Ectodermal cell (in vitro differentiated cells): Measurements from ENCODE around the gene NUMBL. TPM values are rescaled to one million over a fixed set of nuclear protein-coding genes. Genes with fewer than 3 reads are reported as not detected.
"Not testable (repeated sequence)": the region's sequence is repeated elsewhere in the genome, so short reads cannot be mapped to it uniquely, and the experiment has no call there.

ENCODE experiments used
- H3K27ac ChIP-seq: 2 replicates; pipeline ENCODE4 v1.7.0; 2013; ENCODE audit warnings: mild to moderate bottlenecking, low read depth, low read length; ENCODE audit not compliant: insufficient read depth, poor library complexity, severe bottlenecking
- H3K27me3 ChIP-seq: 2 replicates; pipeline ENCODE4 v1.7.0; 2013; ENCODE audit warnings: mild to moderate bottlenecking, low read length; ENCODE audit not compliant: insufficient read depth, control insufficient read depth, poor library complexity, severe bottlenecking
- H3K36me3 ChIP-seq: one replicate; pipeline ENCODE4 v1.7.0; 2013; ENCODE audit warnings: low read length; ENCODE audit not compliant: control insufficient read depth, insufficient read depth
- H3K4me1 ChIP-seq: one replicate; pipeline ENCODE4 v1.7.0; 2013; ENCODE audit warnings: low read length; ENCODE audit not compliant: control insufficient read depth, insufficient read depth
- H3K4me3 ChIP-seq: 2 replicates; pipeline ENCODE4 v1.7.0; 2013; ENCODE audit warnings: low read depth, low read length, control low read depth; ENCODE audit not compliant: insufficient read depth
- H3K9me3 ChIP-seq: 2 replicates; pipeline ENCODE4 v1.7.0; 2013; ENCODE audit warnings: mild to moderate bottlenecking, low read length, moderate library complexity; ENCODE audit not compliant: control insufficient read depth
- WGBS, 2 experiments: methylation state at CpG; one replicate each; pipeline ENCODE4 v1.1.7; 2013; ENCODE audit warnings: missing lambda C conversion rate in 2 of 2; 5-methylcytosine and 5-hydroxymethylcytosine counted together
- polyA plus RNA-seq, 4 experiments: library from polyadenylated mRNA; stranded (reverse); fragments of 50-300 nt; gene quantifications; one replicate each; pipeline ENCODE4 v1.2.3, GENCODE V29; 2013

The NUMBL gene
- 23.0 TPM for polyA plus RNA-seq (2013, experiment 1 of 4)
- polyA plus RNA-seq (2013, experiment 2 of 4) = 21.2 TPM
- 20.0 TPM for polyA plus RNA-seq (2013, experiment 3 of 4)
- 22.8 TPM for polyA plus RNA-seq (2013, experiment 4 of 4)

DNA sequence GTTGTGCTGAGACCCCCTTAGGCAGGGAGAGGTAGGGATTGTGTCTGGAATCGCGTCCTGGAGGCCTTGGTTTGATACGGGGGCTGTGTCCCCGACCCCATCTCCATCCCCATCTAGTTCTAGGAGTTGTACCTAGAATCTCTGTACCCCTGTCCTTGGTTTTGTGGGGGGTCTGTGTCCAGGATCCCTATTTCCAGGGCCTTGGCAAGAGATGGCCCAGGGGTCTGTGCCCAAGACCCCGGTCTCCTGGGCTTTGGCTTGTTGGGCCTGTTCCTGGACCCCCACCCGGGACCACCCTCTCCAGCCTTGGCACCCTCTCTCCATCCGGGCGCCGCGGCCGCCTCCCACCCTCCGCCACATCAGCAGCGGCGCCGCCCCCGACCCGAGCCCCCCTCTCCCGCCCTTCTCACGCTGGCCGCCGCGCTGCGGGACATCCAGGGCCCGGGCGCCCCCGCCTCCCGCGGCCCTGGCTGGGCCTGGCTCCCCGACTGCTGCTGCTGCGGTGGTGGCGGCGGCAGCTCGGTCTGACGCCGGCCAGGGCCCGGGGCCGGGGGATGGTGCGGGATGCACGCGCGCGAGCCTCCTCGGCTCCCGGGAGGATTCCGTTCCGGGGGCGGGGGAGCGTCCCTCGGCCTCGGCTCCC, at the start of gene NUMBL:
NUMBL (minus strand) TSS at position 602 of the 643 bp plus-strand sequence; CDS start at position 434, 168 bp downstream.
- Histone ChIP-seq H3K36me3 (peaks cover 12% of the 10 kb centered on the region), H3K27ac (peak within 1 kb of the TSS; percentile 86), H3K4me3 (peak within 1 kb of the TSS; percentile 55), H3K27me3 (no peaks in the 10 kb centered on the region), H3K4me1 (peaks cover 8% of the 10 kb centered on the region), H3K9me3 (no peaks in the 10 kb centered on the region)
- WGBS, 2 experiments = 0% methylated on average over 50 of the region's 50 CpGs

DNA sequence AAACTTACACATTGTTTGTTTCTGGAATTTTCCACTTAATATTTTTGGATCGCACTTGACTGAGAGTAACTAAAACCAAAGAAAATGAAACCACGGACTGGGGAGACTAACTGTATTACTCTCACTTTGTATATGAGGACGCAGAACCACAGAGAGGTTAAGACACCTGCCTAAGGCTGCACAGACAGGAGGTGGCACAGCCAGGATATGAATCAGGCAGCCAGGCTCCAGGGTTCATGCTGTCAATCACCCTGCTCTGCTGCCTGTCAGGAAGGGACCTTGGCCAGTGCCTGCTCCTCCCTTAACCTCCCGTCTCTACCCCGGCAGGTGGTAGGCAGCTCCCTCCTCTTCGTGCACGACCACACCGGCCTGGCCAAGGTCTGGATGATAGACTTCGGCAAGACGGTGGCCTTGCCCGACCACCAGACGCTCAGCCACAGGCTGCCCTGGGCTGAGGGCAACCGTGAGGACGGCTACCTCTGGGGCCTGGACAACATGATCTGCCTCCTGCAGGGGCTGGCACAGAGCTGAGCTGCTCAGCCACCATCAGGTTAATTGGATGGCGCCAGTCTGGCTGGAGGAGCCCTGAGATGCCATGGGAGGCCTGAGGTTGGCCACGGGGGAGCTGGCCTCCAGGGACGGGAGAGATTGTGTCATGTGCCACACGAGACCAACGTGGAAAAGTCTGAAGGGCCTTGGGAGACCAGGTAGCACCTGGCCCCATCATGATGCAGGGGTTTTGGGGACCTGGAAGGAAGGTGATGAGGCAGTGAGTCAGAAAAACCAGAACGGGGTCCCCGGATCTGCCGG, 48.8 kb upstream of the NUMBL start:
- H3K9me3 ChIP-seq = no peaks in the 10 kb centered on the region
- H3K4me1 ChIP-seq = no peaks in the 10 kb centered on the region
- H3K27me3 ChIP-seq = no peaks in the 10 kb centered on the region
- H3K36me3 ChIP-seq = peaks cover 19% of the 10 kb centered on the region
- H3K4me3 ChIP-seq = no peak overlapping the region
- 91 to 92% methylated on average over 22 of the region's 22 CpGs for WGBS, 2 experiments
- no peak overlapping the region for H3K27ac ChIP-seq

DNA sequence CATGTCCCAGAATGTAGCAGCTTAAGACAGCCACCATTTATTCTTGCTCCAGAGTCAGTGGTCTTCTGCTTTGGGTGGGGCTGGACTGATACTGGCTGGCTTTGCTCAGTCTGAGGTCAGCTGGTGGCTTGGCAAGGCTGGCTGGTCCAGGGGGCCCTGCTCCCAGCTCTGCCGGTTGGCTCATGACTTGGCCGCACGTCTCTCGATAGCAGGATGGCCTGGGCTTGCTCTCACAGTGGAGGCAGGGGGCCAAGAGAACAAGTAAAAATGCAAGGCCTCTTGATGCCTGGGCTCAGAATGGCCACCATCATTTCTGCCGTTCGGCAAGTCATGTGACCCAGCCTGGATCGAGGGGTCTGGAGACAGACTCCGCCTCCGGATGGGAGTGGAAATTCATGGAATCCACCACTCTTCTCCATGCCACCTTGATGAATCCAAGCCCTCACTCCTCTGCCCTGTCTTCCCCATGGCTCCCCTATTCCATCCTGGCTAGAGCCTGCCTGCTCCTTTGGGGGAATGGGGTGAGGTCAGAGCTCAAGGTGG, 46.7 kb upstream of the NUMBL start:
- H3K27ac ChIP-seq = no peak overlapping the region
- H3K9me3 ChIP-seq = no peaks in the 10 kb centered on the region
- H3K36me3 ChIP-seq = peaks cover 22% of the 10 kb centered on the region
- WGBS, 2 experiments = 94% methylated on average over 9 of the region's 9 CpGs
- H3K27me3 ChIP-seq = no peaks in the 10 kb centered on the region
- no peak overlapping the region for H3K4me3 ChIP-seq
- H3K4me1 ChIP-seq = no peaks in the 10 kb centered on the region

DNA sequence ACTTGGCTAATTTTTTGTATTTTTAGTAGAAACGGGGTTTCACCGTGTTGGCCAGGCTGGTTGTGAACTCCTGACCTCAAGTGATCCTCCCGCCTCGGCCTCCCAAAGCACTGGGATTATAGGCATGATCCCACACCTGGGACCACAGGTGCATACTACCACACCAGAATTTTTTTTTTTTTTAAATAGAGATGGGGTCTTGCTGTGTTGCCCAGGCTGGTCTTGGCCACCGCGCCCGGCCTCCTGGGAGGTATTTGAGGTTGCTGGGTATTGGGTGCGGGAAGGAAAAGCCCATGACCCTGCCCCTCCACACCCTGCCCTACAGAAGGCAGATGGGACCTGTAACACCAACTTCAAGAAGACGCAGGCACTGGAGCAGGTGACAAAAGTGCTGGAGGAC, 46.2 kb upstream of the NUMBL start:
- Histone ChIP-seq H3K27me3 (no peaks in the 10 kb centered on the region), H3K4me3 (no peak overlapping the region), H3K36me3 (peaks cover 22% of the 10 kb centered on the region), H3K9me3 (no peaks in the 10 kb centered on the region), H3K27ac (no peak overlapping the region), H3K4me1 (no peaks in the 10 kb centered on the region)
- 89 to 90% methylated on average over 9 of the region's 9 CpGs for WGBS, 2 experiments

DNA sequence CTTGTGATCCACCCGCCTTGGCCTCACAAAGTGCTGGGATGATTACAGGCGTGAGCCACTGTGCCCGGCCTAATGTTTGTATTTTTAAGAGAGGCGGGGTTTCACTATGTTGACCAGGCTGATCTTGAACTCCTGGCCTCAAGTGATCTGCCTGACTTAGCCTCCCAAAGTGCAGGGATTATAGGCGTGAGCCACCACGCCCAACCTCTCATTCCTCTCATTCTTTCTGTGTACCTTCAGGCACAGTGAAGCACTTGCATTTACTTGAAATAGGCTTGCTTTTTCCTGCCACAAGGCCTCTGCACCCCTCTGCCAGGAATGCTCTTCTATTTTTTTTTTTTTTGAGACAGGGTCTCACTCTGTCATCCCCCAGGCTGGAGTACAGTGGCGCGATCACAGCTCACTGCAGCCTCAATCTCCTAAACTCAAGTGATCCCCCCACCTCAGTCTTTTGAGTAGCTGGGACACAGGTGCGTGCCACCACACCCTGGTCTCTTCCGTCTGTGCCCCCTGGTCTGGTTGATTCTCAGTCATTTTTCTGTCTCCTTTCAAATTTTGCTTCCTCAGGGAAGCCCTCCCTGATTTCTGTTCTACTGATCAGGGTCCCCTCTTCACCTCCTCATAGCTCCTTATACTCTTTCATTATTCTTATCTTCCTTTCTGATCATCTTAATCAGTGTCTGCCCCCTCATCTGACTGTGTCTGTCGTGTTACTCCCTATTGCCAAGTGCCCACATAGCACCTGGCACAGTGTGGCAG, 44.7 kb upstream of the NUMBL start:
- H3K36me3 ChIP-seq = peaks cover 28% of the 10 kb centered on the region
- H3K9me3 ChIP-seq = no peaks in the 10 kb centered on the region
- H3K27me3 ChIP-seq = no peaks in the 10 kb centered on the region
- no peaks in the 10 kb centered on the region for H3K4me1 ChIP-seq
- 93 to 95% methylated on average over 11 of the region's 11 CpGs for WGBS, 2 experiments
- H3K27ac ChIP-seq = no peak overlapping the region
- H3K4me3 ChIP-seq = no peak overlapping the region

DNA sequence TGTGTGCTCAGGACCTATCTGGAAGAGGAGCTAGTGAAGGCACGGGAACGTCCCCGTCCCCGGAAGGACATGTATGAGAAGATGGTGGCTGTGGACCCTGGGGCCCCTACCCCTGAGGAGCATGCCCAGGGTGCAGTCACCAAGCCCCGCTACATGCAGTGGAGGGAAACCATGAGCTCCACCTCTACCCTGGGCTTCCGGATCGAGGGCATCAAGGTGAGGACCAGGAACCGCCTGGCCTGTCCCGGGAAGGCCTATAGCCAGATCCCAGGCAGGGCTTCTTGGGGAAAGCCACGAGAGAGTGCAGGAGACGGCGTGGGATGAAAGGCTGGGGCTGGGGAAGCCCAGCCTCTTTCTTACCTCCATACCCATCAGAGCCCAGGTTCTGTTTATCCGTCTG, 42.7 kb upstream of the NUMBL start:
- no peaks in the 10 kb centered on the region for H3K4me1 ChIP-seq
- no peak overlapping the region for H3K27ac ChIP-seq
- H3K4me3 ChIP-seq = no peak overlapping the region
- no peaks in the 10 kb centered on the region for H3K9me3 ChIP-seq
- WGBS, 2 experiments = 96% methylated on average over 13 of the region's 13 CpGs
- H3K27me3 ChIP-seq = no peaks in the 10 kb centered on the region
- H3K36me3 ChIP-seq = peaks cover 29% of the 10 kb centered on the region

DNA sequence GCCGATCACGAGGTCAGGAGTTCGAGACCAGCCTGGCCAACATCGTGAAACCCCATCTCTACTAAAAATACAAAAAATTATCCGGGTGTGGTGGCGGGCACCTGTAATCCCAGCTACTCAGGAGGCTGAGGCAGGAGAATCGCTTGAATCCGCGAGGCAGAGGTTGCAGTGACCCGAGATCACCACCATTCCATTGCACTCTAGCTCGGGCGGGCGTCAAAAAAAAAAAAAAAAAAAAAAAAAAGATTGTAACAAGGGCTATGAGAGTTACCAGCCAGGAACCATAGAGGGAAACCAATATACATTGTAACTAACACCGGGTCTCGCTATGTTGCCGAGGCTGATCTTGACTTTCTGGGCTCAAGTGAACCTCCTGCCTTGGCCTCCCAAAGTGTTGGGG, 41.9 kb upstream of the NUMBL start:
- H3K4me3 ChIP-seq, H3K27me3 ChIP-seq, H3K9me3 ChIP-seq, H3K4me1 ChIP-seq, H3K27ac ChIP-seq: not testable (repeated sequence)
- peaks cover 25% of the 10 kb centered on the region for H3K36me3 ChIP-seq
- WGBS, 2 experiments = 90 to 94% methylated on average over 16 of the region's 16 CpGs

DNA sequence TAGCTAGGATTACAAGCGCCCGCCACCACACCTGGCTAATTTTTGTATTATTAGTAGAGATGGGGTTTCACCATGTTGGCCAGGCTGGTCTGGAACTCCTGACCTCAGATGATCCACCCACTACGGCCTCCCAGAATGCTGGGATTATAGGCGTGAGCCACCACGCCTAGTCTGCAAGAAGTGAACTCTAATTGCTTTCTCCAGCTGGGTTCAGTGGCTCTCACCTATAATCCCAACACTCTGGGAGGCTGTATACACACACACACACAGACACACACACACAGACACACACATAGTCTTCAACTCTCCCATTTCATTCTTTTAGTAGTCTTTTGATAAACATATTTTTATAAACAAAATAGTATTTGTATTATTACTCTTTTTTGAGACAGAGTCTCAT, 39.6 kb upstream of the NUMBL start:
- not testable (repeated sequence) for H3K9me3 ChIP-seq, H3K4me3 ChIP-seq, H3K4me1 ChIP-seq, H3K27ac ChIP-seq, H3K27me3 ChIP-seq
- WGBS, 2 experiments = 93 to 96% methylated on average over 5 of the region's 5 CpGs
- peaks cover 20% of the 10 kb centered on the region for H3K36me3 ChIP-seq

DNA sequence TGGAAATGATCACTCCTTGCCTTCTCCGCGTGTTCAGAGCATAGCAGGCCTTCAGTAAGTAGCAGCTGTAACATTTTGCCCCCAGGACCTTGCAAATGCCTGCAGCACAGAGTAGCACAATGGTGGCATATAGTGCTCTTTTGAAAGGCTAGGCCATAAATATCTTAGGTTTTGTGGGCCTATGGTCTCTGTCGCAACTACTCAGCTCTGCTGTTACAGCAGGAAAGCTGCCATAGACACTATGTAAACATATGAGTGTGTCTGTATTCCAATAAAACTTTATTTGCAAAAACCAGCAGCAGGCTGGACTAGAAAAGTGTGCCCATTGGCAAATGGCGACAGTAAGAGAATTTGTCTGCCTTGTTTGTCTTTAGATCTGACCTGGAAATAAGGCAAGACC, 35.8 kb upstream of the NUMBL start:
- Histone ChIP-seq H3K27me3 (no peaks in the 10 kb centered on the region), H3K4me1 (no peaks in the 10 kb centered on the region), H3K27ac (no peak overlapping the region), H3K36me3 (peaks cover 10% of the 10 kb centered on the region), H3K9me3 (no peaks in the 10 kb centered on the region), H3K4me3 (no peak overlapping the region)
- WGBS, 2 experiments = 95 to 98% methylated on average over 4 of the region's 4 CpGs

DNA sequence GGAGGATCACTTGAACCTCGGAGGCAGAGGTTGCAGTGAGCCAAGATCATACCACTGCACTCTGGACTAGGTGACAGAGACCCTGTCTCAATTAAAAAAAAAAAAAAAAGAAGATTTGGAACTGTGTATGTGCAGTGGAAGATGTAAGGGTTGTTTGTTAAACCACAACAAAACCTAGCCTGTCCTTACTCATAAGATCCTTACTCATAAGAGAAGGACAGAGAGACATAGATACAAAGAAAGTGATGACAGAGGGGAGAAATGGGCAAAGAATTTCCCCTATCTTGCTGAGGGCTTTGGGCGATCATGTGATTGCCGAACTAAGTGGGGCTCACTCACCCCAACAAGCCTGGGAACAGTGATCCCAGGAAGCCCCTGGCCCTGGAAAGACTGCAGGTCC, 34.4 kb upstream of the NUMBL start:
- Histone ChIP-seq H3K4me3 (no peak overlapping the region), H3K27ac (no peak overlapping the region), H3K9me3 (no peaks in the 10 kb centered on the region), H3K4me1 (no peaks in the 10 kb centered on the region), H3K36me3 (peaks cover 3% of the 10 kb centered on the region), H3K27me3 (no peaks in the 10 kb centered on the region)
- WGBS, 2 experiments = 93 to 94% methylated on average over 3 of the region's 3 CpGs
